Measurements from ENCODE around the gene USP24.

Gene USP24

DNA sequence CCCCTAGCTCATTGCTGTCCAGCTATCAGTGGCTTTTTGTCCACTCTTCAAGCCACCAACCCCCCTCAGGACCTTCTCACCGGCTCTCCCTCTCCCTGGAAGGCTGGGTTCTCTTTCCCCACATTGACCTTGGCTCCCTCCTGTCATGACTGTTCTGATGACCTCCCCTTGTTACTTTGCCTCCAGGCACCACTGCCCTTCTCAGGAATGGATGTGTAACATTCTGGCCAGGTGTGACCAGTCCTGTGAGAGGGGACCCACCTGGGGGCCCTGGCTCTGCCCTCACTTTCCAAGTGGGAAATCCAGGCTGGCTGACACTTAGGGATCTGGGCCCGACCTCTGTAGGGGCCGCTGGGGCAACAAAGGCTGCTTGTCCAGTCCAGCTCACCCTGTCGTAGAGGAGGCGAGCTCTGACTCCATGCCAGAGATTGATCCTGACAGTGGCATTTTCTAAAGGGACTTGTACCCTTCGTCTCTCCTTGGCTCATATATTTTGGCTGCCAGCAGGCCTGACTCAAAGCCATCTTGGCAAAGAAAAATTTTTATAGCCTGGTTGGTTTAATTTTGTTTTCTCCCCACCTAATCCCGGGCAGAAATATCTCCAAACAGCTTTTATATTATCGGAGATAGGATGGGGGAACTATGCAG, 37.9 kb upstream of the USP24 start:
- no peaks in the 10 kb centered on the region for H3K4me1 Mint-ChIP-seq
- no peak overlapping the region for H3K27ac Mint-ChIP-seq
- no peak for TF ChIP-seq CTCF (IDR thresholded peaks at IDR 0.05)
- no peaks in the 10 kb centered on the region for H3K36me3 Mint-ChIP-seq (ENCODE audit: low read depth)
- peaks cover 5% of the 10 kb centered on the region for H3K27me3 Mint-ChIP-seq (ENCODE audit: low read depth, poor library complexity)
- H3K4me3 Mint-ChIP-seq = no peak overlapping the region
- H3K9me3 Mint-ChIP-seq = no peaks in the 10 kb centered on the region
- DNase-seq = no peak

DNA sequence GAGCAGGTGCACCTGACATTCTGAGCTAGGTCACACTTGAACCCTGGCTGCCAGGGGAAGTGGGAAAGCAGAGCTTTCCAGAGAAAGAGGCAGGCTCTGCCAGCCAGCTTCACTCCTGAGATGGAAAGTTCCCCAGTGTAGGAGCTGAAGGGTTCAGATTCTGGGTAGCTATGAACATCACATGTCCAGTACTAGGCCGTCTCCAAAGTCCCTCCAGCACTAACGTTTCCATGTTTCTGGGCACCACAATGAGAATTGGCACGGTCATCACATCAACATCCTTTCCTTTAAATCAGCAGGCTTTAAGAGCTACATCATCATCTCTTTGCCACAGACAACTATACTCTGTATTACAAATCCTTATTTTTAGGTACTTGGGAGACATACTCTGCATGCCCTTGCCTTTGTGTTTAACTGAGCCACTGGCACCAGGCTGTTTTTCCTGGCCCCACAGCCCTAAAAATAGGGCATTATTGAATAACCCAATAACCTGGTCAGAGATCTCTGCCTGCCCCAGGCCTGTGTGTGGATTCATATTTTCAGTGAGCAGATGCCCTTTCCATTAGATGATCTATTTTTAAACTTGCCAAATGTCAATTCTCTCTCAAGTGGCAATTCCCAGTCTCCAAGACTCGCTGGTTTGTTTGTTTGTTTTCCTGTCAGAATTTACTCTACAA, 35.4 kb upstream of the USP24 start:
- DNase-seq = no peak
- no peaks in the 10 kb centered on the region for H3K9me3 Mint-ChIP-seq
- H3K27me3 Mint-ChIP-seq (ENCODE audit: low read depth, poor library complexity) = peaks cover 7% of the 10 kb centered on the region
- TF ChIP-seq CTCF (IDR thresholded peaks at IDR 0.05) = no peak
- H3K36me3 Mint-ChIP-seq (ENCODE audit: low read depth) = no peaks in the 10 kb centered on the region
- H3K27ac Mint-ChIP-seq = no peak overlapping the region
- no peak overlapping the region for H3K4me3 Mint-ChIP-seq
- peaks cover 5% of the 10 kb centered on the region for H3K4me1 Mint-ChIP-seq

DNA sequence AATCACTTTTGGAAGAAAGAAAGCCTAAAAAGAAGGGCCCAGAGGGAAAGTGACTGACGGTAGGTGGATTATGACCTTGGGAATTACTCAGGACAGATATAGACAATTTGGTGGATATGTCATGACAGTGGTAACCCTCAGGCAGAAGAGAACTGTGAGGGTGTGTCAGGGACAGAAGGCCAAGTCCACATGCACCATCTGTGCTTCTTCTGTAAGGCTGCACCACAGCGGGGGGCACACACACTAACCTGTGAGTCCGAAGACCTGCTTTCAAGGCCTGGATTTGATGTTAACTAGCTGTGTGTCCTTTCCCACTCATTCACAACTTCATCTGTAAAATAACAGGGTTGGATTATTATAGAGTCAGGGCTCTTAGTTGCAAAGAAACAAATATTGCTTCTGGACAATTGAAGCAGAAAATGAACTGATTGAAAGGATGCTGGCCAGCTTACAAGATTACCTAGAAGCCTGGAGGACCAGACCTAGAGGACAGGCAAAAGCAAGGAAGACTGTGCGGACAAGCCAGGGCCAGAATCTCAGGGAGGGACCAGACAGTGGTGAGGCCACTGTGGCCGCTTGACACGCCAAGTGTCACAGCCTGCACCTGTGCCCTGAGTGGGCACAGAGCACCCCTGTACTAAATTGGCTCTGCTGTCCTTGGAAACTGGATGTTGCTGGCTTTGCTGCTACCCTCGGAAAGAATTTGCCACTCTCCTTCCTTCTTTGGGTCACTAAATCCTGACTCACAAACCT, 34.7 kb upstream of the USP24 start:
- no peak for TF ChIP-seq CTCF (IDR thresholded peaks at IDR 0.05)
- peaks cover 10% of the 10 kb centered on the region for H3K4me1 Mint-ChIP-seq
- peaks cover 7% of the 10 kb centered on the region for H3K27me3 Mint-ChIP-seq (ENCODE audit: low read depth, poor library complexity)
- no peak overlapping the region for H3K27ac Mint-ChIP-seq
- no peak for DNase-seq
- no peaks in the 10 kb centered on the region for H3K36me3 Mint-ChIP-seq (ENCODE audit: low read depth)
- no peak overlapping the region for H3K4me3 Mint-ChIP-seq
- H3K9me3 Mint-ChIP-seq = no peaks in the 10 kb centered on the region

- Mint-ChIP-seq H3K36me3 (ENCODE audit: low read depth) (no peaks in the 10 kb centered on the region), H3K27me3 (ENCODE audit: low read depth, poor library complexity) (peaks cover 15% of the 10 kb centered on the region), H3K27ac (no peak overlapping the region), H3K9me3 (no peaks in the 10 kb centered on the region), H3K4me3 (no peak overlapping the region), H3K4me1 (peaks cover 10% of the 10 kb centered on the region)
- no peak for DNase-seq
- no peak for TF ChIP-seq CTCF (IDR thresholded peaks at IDR 0.05)
These were observed 31.7 kb upstream of the USP24 start for GRCh38 chr1:55246896-55247295.

- H3K27ac Mint-ChIP-seq = no peak overlapping the region
- H3K4me3 Mint-ChIP-seq = no peak overlapping the region
- TF ChIP-seq CTCF (IDR thresholded peaks at IDR 0.05) = no peak
- peaks cover 10% of the 10 kb centered on the region for H3K4me1 Mint-ChIP-seq
- H3K36me3 Mint-ChIP-seq (ENCODE audit: low read depth) = no peaks in the 10 kb centered on the region
- peaks cover 15% of the 10 kb centered on the region for H3K27me3 Mint-ChIP-seq (ENCODE audit: low read depth, poor library complexity)
- no peaks in the 10 kb centered on the region for H3K9me3 Mint-ChIP-seq
- no peak for DNase-seq
These were observed 31.2 kb upstream of the USP24 start for GRCh38 chr1:55246331-55246730.

Measured in nephron progenitor cell (in vitro differentiated cells).